ENCODE data around the gene SLC39A10. TPM values are rescaled to one million over a fixed set of nuclear protein-coding genes. Genes with fewer than 3 reads are reported as not detected.

The SLC39A10 gene
- total RNA-seq, 2 experiments from 2014 or later: 25.6 to 25.8 TPM

DNA sequence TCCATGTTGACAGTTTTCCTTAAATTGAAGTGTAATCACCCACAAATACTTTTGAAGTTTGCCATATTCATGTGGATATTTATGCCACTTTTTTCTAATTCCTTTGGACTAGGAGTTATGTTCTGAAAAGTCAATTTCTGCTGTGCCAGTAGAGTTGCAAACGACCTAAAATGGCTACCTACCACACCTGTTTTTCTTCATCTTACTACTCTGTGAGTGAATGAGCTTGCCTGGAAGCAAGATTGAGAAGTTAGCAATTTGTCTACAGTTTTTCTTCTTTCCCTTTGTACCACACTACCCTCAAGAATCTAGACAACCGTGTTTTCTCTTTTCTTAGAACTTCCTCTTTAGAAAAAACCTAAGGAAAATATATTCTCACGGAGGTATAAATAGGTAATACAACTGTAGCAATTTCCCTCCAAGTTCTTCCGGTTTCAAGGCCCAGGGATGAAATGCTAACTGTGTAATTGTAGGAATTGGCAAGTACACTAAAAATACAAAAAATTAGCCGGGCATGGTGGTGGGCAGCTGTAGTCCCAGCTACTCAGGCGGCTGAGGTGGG, 7.3 kb upstream of the SLC39A10 start:
- Mint-ChIP-seq H3K27me3 (no peaks in the 10 kb centered on the region), H3K27ac (peak overlapping the region; percentile 62), H3K9me3 (no peaks in the 10 kb centered on the region), H3K4me1 (ENCODE audit: low read depth) (peaks cover 15% of the 10 kb centered on the region), H3K4me3 (no peak overlapping the region), H3K36me3 (ENCODE audit: low read depth) (no peaks in the 10 kb centered on the region)
- POLR2A ChIA-PET: interaction anchor here (0.7 kb wide), 1 partner anchor 17 kb away, joined by 3 read pairs; no protein-coding TSS in a partner anchor
- CTCF ChIA-PET: no interaction called here
- intact Hi-C loops (cut with micrococcal nuclease): loop anchor here (10.0 kb wide), 1 partner anchor 525 kb away; the partner anchor contains the start of gene STK17B
- TF ChIP-seq, protein P1, sequence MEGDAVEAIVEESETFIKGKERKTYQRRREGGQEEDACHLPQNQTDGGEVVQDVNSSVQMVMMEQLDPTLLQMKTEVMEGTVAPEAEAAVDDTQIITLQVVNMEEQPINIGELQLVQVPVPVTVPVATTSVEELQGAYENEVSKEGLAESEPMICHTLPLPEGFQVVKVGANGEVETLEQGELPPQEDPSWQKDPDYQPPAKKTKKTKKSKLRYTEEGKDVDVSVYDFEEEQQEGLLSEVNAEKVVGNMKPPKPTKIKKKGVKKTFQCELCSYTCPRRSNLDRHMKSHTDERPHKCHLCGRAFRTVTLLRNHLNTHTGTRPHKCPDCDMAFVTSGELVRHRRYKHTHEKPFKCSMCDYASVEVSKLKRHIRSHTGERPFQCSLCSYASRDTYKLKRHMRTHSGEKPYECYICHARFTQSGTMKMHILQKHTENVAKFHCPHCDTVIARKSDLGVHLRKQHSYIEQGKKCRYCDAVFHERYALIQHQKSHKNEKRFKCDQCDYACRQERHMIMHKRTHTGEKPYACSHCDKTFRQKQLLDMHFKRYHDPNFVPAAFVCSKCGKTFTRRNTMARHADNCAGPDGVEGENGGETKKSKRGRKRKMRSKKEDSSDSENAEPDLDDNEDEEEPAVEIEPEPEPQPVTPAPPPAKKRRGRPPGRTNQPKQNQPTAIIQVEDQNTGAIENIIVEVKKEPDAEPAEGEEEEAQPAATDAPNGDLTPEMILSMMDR (IDR thresholded peaks at IDR 0.05): no peak
- no peak for DNase-seq
- ATAC-seq: no peak

DNA sequence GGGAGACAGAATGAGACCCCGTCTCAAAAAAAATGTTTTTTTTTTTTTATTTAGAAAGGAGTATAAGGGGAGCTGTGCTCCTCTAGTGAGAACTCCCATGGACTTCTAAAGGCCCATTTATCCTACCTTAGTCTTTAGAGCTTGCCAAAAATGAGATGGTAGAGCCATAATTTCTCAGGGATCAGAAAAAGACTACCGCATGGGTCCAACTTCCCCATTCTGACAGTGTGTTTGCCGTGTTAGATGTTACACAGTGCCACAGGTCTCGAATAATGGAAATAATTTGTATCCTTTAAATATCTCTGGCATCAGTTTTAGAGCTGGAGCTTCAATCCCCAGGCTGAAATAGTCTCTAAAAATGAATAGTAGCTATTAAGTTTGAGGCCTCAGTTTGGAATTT, 6.0 kb upstream of the SLC39A10 start:
- Mint-ChIP-seq H3K27me3 (no peaks in the 10 kb centered on the region), H3K27ac (no peak overlapping the region), H3K4me1 (ENCODE audit: low read depth) (peaks cover 17% of the 10 kb centered on the region), H3K4me3 (no peak overlapping the region), H3K36me3 (ENCODE audit: low read depth) (no peaks in the 10 kb centered on the region), H3K9me3 (no peaks in the 10 kb centered on the region)
- TF ChIP-seq, protein P1 (IDR thresholded peaks at IDR 0.05): no peak
- POLR2A ChIA-PET: interaction anchor here (1.0 to 1.4 kb wide), 2 partner anchors 9 to 117 kb away, joined by 4 to 5 read pairs; no protein-coding TSS in a partner anchor
- intact Hi-C loops (cut with micrococcal nuclease): loop anchor here (10.0 kb wide), 1 partner anchor 524 kb away; the partner anchor contains the start of gene STK17B
- no peak for DNase-seq
- CTCF ChIA-PET: interaction anchor here (0.8 to 1.6 kb wide), 2 partner anchors 21 to 75 kb away, joined by 3 to 5 read pairs; no protein-coding TSS in a partner anchor
- ATAC-seq: no peak

DNA sequence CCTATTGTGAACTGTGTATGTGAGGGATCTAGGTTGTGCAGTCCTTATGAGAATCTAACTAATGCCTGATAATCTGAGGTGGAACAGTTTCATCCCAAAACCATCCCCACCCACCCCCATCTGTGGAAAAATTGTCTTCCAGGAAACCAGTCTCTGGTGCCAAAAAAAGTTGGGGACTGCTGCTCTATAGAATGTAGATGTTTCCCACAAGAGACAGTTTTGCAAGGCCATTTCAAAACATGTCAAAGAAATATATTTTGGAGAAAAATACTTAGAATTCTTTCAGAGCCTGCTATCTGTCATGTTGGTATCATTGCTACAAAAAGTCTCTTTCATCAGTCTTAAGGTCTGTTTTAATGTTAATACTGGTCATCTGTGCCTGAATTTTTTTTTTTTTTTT, 4.1 kb upstream of the SLC39A10 start:
- CTCF ChIA-PET: no interaction called here
- no peak overlapping the region for H3K4me3 Mint-ChIP-seq
- H3K9me3 Mint-ChIP-seq: no peaks in the 10 kb centered on the region
- H3K27me3 Mint-ChIP-seq: no peaks in the 10 kb centered on the region
- peaks cover 22% of the 10 kb centered on the region for H3K4me1 Mint-ChIP-seq (ENCODE audit: low read depth)
- H3K27ac Mint-ChIP-seq: no peak overlapping the region
- TF ChIP-seq, protein P1 (IDR thresholded peaks at IDR 0.05): no peak
- H3K36me3 Mint-ChIP-seq (ENCODE audit: low read depth): peaks cover 6% of the 10 kb centered on the region
- POLR2A ChIA-PET: no interaction called here
- intact Hi-C loops (cut with micrococcal nuclease): loop anchor here (10.0 kb wide), 1 partner anchor 522 kb away; the partner anchor contains the start of gene STK17B
- ATAC-seq: no peak
- no peak for DNase-seq

DNA sequence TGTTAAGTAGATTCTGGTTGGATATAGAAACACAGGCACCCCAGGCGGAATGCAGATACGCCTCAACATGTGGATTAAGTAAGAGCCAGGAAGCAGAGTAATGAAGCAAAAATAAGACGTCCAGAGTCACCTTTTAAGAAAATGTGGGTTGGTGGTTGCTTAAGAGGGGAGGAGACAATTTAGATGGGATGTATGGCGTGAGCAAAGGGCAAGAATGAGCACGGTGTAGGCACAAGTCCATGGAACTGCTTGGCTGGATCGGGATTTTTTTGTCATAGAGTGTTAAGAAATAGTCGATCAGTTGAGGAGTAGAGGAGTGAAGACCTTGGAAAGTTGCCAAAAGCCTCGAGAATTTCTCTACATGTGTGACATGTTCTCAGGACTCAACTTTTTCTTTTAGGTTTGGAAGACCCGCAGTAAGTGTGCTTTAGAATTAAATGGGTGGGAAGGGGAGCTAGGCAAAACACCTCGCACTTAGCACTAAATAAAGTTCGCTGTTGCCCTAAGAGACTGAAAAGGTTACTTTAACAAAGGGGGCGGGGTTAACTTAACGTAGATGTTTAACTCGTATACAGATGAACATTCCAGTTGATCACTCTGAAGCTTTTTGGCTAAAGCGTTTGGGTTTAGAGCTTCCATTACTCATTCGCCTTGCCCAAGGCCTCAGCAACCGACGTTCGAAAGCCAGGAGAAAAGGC, 716 bp upstream of the SLC39A10 start:
- no peaks in the 10 kb centered on the region for H3K27me3 Mint-ChIP-seq
- peaks cover 14% of the 10 kb centered on the region for H3K4me1 Mint-ChIP-seq (ENCODE audit: low read depth)
- intact Hi-C loops (cut with micrococcal nuclease): loop anchor here (5.0 to 10.0 kb wide), 4 partner anchors 94 to 518 kb away; partner anchors contain the start of genes DNAH7 and STK17B
- H3K4me3 Mint-ChIP-seq: peak overlapping the region; percentile 95
- TF ChIP-seq, protein P1 (IDR thresholded peaks at IDR 0.05): no peak
- POLR2A ChIA-PET: interaction anchor here (0.6 to 5.3 kb wide), 15 partner anchors 8 to 249 kb away, joined by 3 to 64 read pairs (median 4); no protein-coding TSS in a partner anchor
- peak overlapping the region; percentile 100 for H3K27ac Mint-ChIP-seq
- CTCF ChIA-PET: interaction anchor here (1.0 to 1.7 kb wide), 4 partner anchors 8 to 158 kb away, joined by 3 to 7 read pairs (median 6); no protein-coding TSS in a partner anchor
- no peak for ATAC-seq
- no peak for DNase-seq
- peaks cover 29% of the 10 kb centered on the region for H3K36me3 Mint-ChIP-seq (ENCODE audit: low read depth)
- H3K9me3 Mint-ChIP-seq: no peaks in the 10 kb centered on the region
